Measurements from ENCODE around the gene TTC17.
"Not testable (repeated sequence)": the region's sequence is repeated elsewhere in the genome, so short reads cannot be mapped to it uniquely, and the experiment has no call there.

TTC17 gene

GRCh38 chr11:43392713-43393112 is 34.0 kb downstream of the TTC17 start:
- DNase-seq (ENCODE audit: low spot score): no peak

GRCh38 chr11:43393765-43394355 is 35.1 kb downstream of the TTC17 start:
- DNase-seq (ENCODE audit: low spot score): no peak

- DNase-seq (ENCODE audit: low spot score): no peak
Measured at GRCh38 chr11:43396617-43397016, 37.9 kb downstream of the TTC17 start.

GRCh38 chr11:43397251-43397650 is 38.5 kb downstream of the TTC17 start:
- no peak for DNase-seq (ENCODE audit: low spot score)

- no peak for DNase-seq (ENCODE audit: low spot score)
Measured at GRCh38 chr11:43399983-43400630, 41.4 kb downstream of the TTC17 start.

GRCh38 chr11:43401252-43401651 is 42.5 kb downstream of the TTC17 start:
- no peak for DNase-seq (ENCODE audit: low spot score)

GRCh38 chr11:43401811-43402210 is 43.1 kb downstream of the TTC17 start:
- DNase-seq (ENCODE audit: low spot score): not testable (repeated sequence)

- DNase-seq (ENCODE audit: low spot score): no peak
Measured at GRCh38 chr11:43403357-43404231, 44.9 kb downstream of the TTC17 start.

GRCh38 chr11:43404406-43404805 is 45.7 kb downstream of the TTC17 start:
- no peak for DNase-seq (ENCODE audit: low spot score)

- DNase-seq (ENCODE audit: low spot score): no peak
Measured at GRCh38 chr11:43404836-43405479, 46.2 kb downstream of the TTC17 start.

- no peak for DNase-seq (ENCODE audit: low spot score)
Measured at GRCh38 chr11:43408277-43408676, 49.6 kb downstream of the TTC17 start.

GRCh38 chr11:43410394-43410793 is 51.7 kb downstream of the TTC17 start:
- no peak for DNase-seq (ENCODE audit: low spot score)

- DNase-seq (ENCODE audit: low spot score): no peak
Measured at GRCh38 chr11:43418197-43418596, 59.5 kb downstream of the TTC17 start.

- DNase-seq (ENCODE audit: low spot score): peak; percentile 12
Measured at GRCh38 chr11:43419460-43419859, 60.7 kb downstream of the TTC17 start.

- DNase-seq (ENCODE audit: low spot score): no peak
Measured at GRCh38 chr11:43427971-43428370, 69.3 kb downstream of the TTC17 start.

- not testable (repeated sequence) for DNase-seq (ENCODE audit: low spot score)
Measured at GRCh38 chr11:43430916-43431315, 72.2 kb downstream of the TTC17 start.

GRCh38 chr11:43434893-43435292 is 76.2 kb downstream of the TTC17 start:
- no peak for DNase-seq (ENCODE audit: low spot score)

GRCh38 chr11:43440486-43440885 is 81.8 kb downstream of the TTC17 start:
- no peak for DNase-seq (ENCODE audit: low spot score)

GRCh38 chr11:43443811-43444210 is 85.1 kb downstream of the TTC17 start:
- DNase-seq (ENCODE audit: low spot score): no peak

- DNase-seq (ENCODE audit: low spot score): no peak
Measured at GRCh38 chr11:43447151-43447550, 88.4 kb downstream of the TTC17 start.

GRCh38 chr11:43458486-43458885 is 99.8 kb downstream of the TTC17 start:
- no peak for DNase-seq (ENCODE audit: low spot score)

GRCh38 chr11:43459246-43459645 is 100.5 kb downstream of the TTC17 start:
- DNase-seq (ENCODE audit: low spot score): no peak

- DNase-seq (ENCODE audit: low spot score): no peak
Measured at GRCh38 chr11:43462359-43462758, 103.6 kb downstream of the TTC17 start.

All from putamen (tissue), 1 donor.